C4-2B (cell line): ENCODE data around the gene IL23R.

Experiments used
- ZFX ChIP-seq: fragments of 450-650 bp; IDR thresholded peaks from 2 replicates; pipeline ENCODE4 v1.6.1; 2017
- TF ChIP-seq, protein P1 (sequence below): fragments of 450-650 bp; conservative IDR thresholded peaks from 2 replicates; pipeline ENCODE4 v1.5.1; 2017; ENCODE audit warnings: mild to moderate bottlenecking

DNA sequence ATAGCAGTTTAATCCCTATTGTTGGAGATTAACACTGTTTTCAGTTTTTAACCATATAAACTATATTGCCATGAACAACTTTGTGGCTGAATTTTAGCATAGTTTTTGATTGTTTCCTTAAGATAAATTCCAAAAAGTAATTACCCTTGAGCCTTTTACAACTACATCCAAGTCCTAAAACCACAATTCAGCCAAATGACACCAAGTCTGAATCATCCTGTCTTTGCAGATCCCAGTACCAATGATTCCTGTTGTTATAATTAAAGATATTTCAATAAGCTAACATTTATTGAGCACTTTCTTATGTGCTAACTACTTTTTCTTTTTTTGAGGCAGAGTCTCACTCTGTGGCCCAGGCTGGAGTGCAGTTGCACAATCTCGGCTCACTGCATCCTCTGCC is 35.6 kb downstream of the IL23R start:
- TF ChIP-seq, protein P1, sequence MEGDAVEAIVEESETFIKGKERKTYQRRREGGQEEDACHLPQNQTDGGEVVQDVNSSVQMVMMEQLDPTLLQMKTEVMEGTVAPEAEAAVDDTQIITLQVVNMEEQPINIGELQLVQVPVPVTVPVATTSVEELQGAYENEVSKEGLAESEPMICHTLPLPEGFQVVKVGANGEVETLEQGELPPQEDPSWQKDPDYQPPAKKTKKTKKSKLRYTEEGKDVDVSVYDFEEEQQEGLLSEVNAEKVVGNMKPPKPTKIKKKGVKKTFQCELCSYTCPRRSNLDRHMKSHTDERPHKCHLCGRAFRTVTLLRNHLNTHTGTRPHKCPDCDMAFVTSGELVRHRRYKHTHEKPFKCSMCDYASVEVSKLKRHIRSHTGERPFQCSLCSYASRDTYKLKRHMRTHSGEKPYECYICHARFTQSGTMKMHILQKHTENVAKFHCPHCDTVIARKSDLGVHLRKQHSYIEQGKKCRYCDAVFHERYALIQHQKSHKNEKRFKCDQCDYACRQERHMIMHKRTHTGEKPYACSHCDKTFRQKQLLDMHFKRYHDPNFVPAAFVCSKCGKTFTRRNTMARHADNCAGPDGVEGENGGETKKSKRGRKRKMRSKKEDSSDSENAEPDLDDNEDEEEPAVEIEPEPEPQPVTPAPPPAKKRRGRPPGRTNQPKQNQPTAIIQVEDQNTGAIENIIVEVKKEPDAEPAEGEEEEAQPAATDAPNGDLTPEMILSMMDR, result no peak
- TF ChIP-seq ZFX, result no peak
